Smooth muscle cell of the coronary artery (primary cell): ENCODE measurements around the gene NOS2. TPM values are rescaled to one million over a fixed set of nuclear protein-coding genes. Genes with fewer than 3 reads are reported as not detected.

ENCODE experiments used
- total RNA-seq: library from RNA; depleted of rRNA; stranded (reverse); fragments of >200 nt; gene quantifications from 2 replicates; pipeline ENCODE4 v1.2.3, GENCODE V29; 2014; ENCODE audit warnings: low replicate concordance

Gene NOS2
- total RNA-seq, result not detected in 2 replicates

GRCh38 chr17:27800522-27800921 is at the start of gene NOS2:
TSS of gene NOS2 (minus strand) at chr17:27800529. CDS start at chr17:27798809, 1,720 bp downstream.

Other genes with a start within 250 kb of the NOS2 start
- 1.5 and 3.0 TPM in 2 replicates for gene LGALS9, start 169.3 kb downstream of the NOS2 start, total RNA-seq
- gene LYRM9, start 92.8 kb upstream of the NOS2 start, total RNA-seq, result 2.3 and 3.2 TPM in 2 replicates
- gene NLK, start 242.1 kb upstream of the NOS2 start, total RNA-seq, result 7.0 and 15.1 TPM in 2 replicates